ENCODE data around the gene MAP3K3. TPM values are rescaled to one million over a fixed set of nuclear protein-coding genes. Genes with fewer than 3 reads are reported as not detected.

MAP3K3 gene
- total and polyA plus RNA-seq, 2 experiments from 2014 or later = 28.1 to 31.9 TPM

GRCh38 chr17:63631062-63631461 lies 8.8 kb downstream of the MAP3K3 start:
- Histone ChIP-seq H3K9me3 (ENCODE audit: low read depth) (no peaks in the 10 kb centered on the region), H3K36me3 (no peaks in the 10 kb centered on the region), H3K4me1 (ENCODE audit: low read depth) (no peaks in the 10 kb centered on the region), H3K27ac (no peak overlapping the region), H3K27me3 (no peaks in the 10 kb centered on the region), H3K4me3 (no peak overlapping the region)
- no peak for DNase-seq (ENCODE audit: low read depth in 1 of 2, low spot score in 1 of 2)
- TF ChIP-seq CTCF (IDR thresholded peaks at IDR 0.05; ENCODE audit: low read depth, low read length) = no peak

- Histone ChIP-seq H3K4me1 (ENCODE audit: low read depth) (no peaks in the 10 kb centered on the region), H3K36me3 (no peaks in the 10 kb centered on the region), H3K9me3 (ENCODE audit: low read depth) (no peaks in the 10 kb centered on the region), H3K27ac (no peak overlapping the region), H3K27me3 (no peaks in the 10 kb centered on the region), H3K4me3 (no peak overlapping the region)
- TF ChIP-seq CTCF (IDR thresholded peaks at IDR 0.05; ENCODE audit: low read depth, low read length) = no peak
- no peak for DNase-seq (ENCODE audit: low read depth in 1 of 2, low spot score in 1 of 2)
These were observed 9.4 kb downstream of the MAP3K3 start for GRCh38 chr17:63631626-63632025.

GRCh38 chr17:63633742-63634141 lies 11.5 kb downstream of the MAP3K3 start:
- Histone ChIP-seq H3K36me3 (no peaks in the 10 kb centered on the region), H3K4me1 (ENCODE audit: low read depth) (peaks cover 3% of the 10 kb centered on the region), H3K27ac (no peak overlapping the region), H3K4me3 (no peak overlapping the region), H3K9me3 (ENCODE audit: low read depth) (no peaks in the 10 kb centered on the region), H3K27me3 (no peaks in the 10 kb centered on the region)
- no peak for DNase-seq (ENCODE audit: low read depth in 1 of 2, low spot score in 1 of 2)
- TF ChIP-seq CTCF (IDR thresholded peaks at IDR 0.05; ENCODE audit: low read depth, low read length) = no peak

GRCh38 chr17:63634163-63634562 lies 11.9 kb downstream of the MAP3K3 start:
- Histone ChIP-seq H3K9me3 (ENCODE audit: low read depth) (no peaks in the 10 kb centered on the region), H3K36me3 (no peaks in the 10 kb centered on the region), H3K27ac (no peak overlapping the region), H3K4me3 (no peak overlapping the region), H3K27me3 (no peaks in the 10 kb centered on the region), H3K4me1 (ENCODE audit: low read depth) (peaks cover 3% of the 10 kb centered on the region)
- no peak for TF ChIP-seq CTCF (IDR thresholded peaks at IDR 0.05; ENCODE audit: low read depth, low read length)
- peak in 1 of 2 donors; percentile 56 for DNase-seq (ENCODE audit: low read depth in 1 of 2, low spot score in 1 of 2)

GRCh38 chr17:63634816-63635215 lies 12.6 kb downstream of the MAP3K3 start:
- Histone ChIP-seq H3K27ac (no peak overlapping the region), H3K9me3 (ENCODE audit: low read depth) (no peaks in the 10 kb centered on the region)
- TF ChIP-seq CTCF (IDR thresholded peaks at IDR 0.05; ENCODE audit: low read depth, low read length) = no peak

GRCh38 chr17:63635290-63635689 lies 13.1 kb downstream of the MAP3K3 start:
- Histone ChIP-seq H3K9me3 (ENCODE audit: low read depth) (no peaks in the 10 kb centered on the region), H3K36me3 (no peaks in the 10 kb centered on the region), H3K27me3 (no peaks in the 10 kb centered on the region), H3K4me1 (ENCODE audit: low read depth) (peaks cover 3% of the 10 kb centered on the region), H3K4me3 (no peak overlapping the region), H3K27ac (no peak overlapping the region)
- TF ChIP-seq CTCF (IDR thresholded peaks at IDR 0.05; ENCODE audit: low read depth, low read length) = no peak
- no peak for DNase-seq (ENCODE audit: low read depth in 1 of 2, low spot score in 1 of 2)

More at GRCh38 chr17:63634816-63635215, 12.6 kb downstream of the MAP3K3 start:
- Histone ChIP-seq H3K36me3 (no peaks in the 10 kb centered on the region), H3K4me1 (ENCODE audit: low read depth) (peaks cover 3% of the 10 kb centered on the region), H3K4me3 (no peak overlapping the region), H3K27me3 (no peaks in the 10 kb centered on the region)
- DNase-seq (ENCODE audit: low read depth in 1 of 2, low spot score in 1 of 2) = no peak
